Breast epithelium (tissue), 3 donors: Measurements from ENCODE around the gene SPECC1L.
"Not testable (repeated sequence)": the region's sequence is repeated elsewhere in the genome, so short reads cannot be mapped to it uniquely, and the experiment has no call there.

Experiments used
- POLR2A ChIP-seq: fragments of 450-650 bp; IDR thresholded peaks from one replicate; pipeline ENCODE4 v1.6.1; 2016; ENCODE audit warnings: antibody characterized with exemption, mild to moderate bottlenecking, moderate library complexity
- TF ChIP-seq, protein P1 (sequence below), 3 donors: fragments of 450-650 bp; IDR thresholded peaks; one replicate each; pipeline ENCODE4 v1.5.1; 2016 to 2017; ENCODE audit warnings: antibody characterized with exemption in 3 of 3, mild to moderate bottlenecking in 3 of 3, moderate library complexity in 3 of 3

DNA sequence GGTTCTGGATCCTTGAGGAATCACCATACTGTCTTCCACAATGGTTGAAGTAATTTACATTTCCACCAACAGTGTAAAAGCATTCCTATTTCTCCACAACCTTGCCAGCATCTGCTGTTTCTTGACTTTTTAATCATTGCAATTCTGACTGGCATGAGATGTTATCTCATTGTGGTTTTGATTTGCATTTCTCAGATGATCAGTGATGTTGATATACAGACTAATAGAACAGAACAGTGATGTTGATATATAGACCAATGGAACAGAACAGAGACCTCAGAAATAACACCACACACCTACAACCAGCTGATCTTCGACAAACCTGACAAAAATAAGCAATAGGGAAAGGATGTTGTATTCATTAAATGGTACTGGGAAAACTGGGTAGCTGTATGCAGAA lies 29.9 kb downstream of the SPECC1L start:
- TF ChIP-seq POLR2A: not testable (repeated sequence)
- TF ChIP-seq, protein P1, sequence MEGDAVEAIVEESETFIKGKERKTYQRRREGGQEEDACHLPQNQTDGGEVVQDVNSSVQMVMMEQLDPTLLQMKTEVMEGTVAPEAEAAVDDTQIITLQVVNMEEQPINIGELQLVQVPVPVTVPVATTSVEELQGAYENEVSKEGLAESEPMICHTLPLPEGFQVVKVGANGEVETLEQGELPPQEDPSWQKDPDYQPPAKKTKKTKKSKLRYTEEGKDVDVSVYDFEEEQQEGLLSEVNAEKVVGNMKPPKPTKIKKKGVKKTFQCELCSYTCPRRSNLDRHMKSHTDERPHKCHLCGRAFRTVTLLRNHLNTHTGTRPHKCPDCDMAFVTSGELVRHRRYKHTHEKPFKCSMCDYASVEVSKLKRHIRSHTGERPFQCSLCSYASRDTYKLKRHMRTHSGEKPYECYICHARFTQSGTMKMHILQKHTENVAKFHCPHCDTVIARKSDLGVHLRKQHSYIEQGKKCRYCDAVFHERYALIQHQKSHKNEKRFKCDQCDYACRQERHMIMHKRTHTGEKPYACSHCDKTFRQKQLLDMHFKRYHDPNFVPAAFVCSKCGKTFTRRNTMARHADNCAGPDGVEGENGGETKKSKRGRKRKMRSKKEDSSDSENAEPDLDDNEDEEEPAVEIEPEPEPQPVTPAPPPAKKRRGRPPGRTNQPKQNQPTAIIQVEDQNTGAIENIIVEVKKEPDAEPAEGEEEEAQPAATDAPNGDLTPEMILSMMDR (IDR thresholded peaks at IDR 0.05): not testable (repeated sequence)
